Stimulated activated CD8-positive, alpha-beta memory T cell treated with anti-CD3 and anti-CD28 coated beads, Interleukin-7, amount 100 ng/mL, for 48 hours (primary cell): ENCODE results near the gene PIK3CB.

Experiments
- DNase-seq, 2 donors: peaks; one replicate each; pipeline ENCODE4 v3.0.0-alpha.2; 2020; ENCODE audit warnings: low read depth in 1 of 2; ENCODE audit errors: extremely low read depth in 1 of 2

The PIK3CB gene

GRCh38 chr3:138834596-138835396 lies at the start of gene PIK3CB:
Gene PIK3CB, minus strand, starts transcription at chr3:138834928. Its CDS starts 75,585 bp downstream, at chr3:138759343.
- peak; percentile 71 to 80 for DNase-seq

DNA sequence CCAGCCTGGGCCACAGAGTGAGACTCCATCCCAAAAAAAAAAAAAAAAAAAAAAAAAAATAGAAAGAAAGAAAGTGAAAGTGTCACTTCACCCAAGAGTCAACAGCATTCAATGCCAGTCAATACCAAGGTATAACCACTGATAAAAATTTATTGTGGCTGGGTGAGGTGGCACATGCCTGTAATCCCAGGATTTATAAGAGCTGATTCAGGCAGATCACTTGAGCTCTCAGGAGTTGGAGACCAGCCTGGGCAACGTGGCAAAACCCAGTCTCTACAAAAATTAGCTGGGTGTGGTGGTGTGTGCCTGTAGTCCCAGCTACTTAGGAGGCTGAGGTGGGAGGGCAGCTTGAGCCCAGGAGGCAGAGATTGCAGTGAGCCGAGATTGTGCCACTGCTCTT lies 46.5 kb upstream of the PIK3CB start:
- no peak for DNase-seq

DNA sequence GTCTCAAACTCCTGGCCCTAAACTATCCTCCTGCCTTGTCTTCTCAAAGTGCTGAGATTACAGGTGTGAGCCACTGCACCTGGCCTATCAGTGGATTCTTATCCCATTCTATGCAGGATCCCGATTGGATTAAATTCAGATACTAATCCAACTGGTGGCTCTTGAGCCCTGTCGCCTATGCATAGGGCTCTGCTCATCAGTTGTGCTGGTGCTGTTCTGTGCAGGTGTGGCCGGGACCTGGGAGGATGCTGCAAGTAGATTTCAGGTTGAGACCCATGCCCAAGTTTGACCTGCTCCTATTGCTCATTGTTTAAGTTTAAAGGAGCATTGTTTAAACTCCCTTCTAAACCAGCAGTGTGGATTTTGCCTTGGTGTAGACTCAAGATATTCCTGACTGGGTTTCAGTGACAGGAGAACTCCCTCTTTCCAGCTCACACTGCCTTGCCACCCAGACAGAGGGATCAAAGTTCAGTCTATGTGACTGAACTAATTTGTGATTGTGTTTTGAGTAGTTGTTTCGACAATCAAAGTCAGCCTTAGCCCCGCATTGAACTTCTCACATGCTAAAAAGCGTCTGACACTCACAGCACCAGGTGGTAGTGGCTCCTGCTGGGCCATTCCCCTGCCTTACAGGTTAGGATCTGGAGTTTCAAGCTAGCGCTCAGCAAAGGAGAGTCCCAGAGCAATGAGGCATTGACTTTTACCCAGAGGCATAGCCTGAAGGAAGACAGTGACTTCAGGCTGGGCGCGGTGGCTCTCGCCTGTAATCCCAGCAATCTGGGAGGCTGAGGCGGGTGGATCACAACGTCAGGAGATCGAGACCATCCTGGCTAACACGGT lies 45.0 kb upstream of the PIK3CB start:
- DNase-seq = no peak

GRCh38 chr3:138877226-138877625 lies 42.5 kb upstream of the PIK3CB start:
- no peak for DNase-seq

DNA sequence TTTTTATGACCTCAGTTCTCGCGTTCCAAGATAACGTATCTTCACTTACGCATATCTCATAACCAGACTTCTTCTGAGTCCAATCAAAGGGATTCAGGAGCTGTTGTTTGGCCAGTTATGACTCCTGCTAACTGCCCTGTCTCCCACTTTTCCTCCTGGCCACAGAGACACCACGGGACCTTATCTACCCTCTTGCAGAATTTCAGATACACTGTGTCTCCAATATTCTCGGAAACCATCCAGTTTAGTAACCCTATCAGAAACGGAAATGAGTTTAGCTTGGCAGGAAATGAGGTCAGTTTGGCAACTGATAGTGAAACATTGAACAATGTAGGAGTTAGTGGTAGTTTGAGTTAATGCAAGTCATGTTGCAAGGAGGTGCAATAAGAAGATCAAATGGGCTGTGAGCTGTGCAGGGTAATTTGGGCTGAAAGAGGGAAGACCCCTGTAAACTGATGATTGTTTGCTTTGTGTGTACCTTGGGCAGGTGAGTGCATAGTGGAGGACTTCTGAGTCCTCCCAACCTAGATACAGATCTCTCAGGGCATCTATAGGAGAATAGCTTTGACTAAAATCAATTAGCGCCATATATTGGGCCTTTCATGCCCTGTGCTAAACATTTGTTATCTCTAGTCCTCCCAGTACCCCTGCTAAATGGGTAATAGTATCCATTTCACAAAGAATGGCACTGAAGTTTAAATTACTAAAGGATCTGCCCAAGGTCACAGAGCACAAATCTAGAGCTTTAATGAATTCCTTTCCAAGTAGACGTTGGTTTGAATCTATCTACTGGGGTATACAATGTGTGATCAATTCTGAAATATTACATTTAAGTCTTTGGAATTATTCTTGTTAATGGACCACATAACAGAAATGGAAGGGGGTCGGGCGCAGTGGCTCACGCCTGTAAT lies 41.3 kb upstream of the PIK3CB start:
- DNase-seq = no peak

DNA sequence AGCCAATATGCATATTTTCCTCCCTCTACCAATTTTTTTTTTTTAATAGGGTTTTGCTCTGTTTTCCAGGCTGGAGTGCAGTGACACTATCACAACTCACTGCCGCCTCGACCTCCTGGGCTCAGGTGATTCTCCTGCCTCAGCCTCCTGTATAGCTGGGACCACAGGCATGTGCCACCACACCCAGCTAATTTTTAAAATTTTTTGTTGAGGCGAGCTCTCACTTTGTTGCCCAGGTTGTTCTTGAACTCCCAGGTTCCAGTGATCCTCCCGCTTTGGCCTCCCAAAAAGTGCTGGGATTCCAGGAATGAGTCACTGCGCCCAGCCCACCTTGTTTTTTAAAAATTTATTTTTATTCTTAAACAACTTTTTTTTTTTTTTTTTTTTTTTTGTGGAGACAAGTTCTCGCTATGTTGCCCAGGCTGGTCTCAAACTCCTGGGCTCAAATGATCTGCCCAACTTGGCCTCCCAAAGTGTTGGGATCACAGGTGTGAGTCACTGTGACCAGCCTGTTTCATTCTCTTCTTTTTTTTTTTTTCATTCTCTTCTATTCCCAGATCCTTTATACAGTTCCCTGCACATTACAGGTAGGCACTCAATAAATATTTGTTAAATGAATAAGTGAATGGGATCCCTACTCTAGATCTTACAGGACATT lies 40.5 kb upstream of the PIK3CB start:
- no peak for DNase-seq

DNA sequence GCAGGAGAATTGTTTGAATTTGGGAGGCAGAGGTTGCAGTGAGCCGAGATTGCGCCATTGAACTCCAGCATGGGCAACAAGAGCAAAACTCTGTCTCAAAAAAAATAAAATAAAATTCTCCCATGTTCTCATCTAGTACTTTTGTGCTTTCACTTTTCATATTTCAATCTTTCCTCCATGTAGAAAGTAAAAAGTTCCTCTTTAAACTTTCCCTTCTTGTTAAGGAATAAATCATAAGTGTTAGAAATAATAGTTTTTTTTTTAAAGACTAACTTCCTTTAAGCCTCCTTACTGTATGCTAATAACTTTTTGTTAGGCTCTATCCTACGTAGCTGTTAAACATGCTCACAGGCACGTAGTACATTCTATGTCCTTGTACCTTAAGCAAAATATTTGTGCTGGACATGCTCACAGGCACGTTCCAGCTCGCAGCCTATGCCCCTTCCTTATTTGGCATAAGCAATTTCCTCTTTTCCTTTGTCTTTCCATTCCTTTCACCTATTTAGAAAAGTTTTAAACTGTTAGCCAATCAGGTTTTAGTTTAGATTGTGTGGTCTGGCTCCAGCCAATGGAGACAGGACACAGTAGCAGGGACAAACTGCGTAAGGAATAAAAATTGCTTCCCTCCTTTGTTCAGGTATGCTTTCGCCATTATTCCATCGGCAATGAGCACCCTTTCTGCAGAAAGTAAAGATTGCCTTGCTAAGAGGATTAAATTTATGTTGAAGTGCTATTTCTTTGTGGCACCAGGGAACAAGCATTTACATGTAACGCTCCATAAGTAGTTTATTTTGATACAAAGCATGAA lies 38.9 kb upstream of the PIK3CB start:
- no peak for DNase-seq

- no peak for DNase-seq
Measured at GRCh38 chr3:138872632-138873031, 37.9 kb upstream of the PIK3CB start.

GRCh38 chr3:138867996-138868395 lies 33.3 kb upstream of the PIK3CB start:
- no peak for DNase-seq

GRCh38 chr3:138863776-138864113 lies 29.0 kb upstream of the PIK3CB start:
- DNase-seq = no peak

GRCh38 chr3:138862924-138863775 lies 28.4 kb upstream of the PIK3CB start:
- DNase-seq = no peak

GRCh38 chr3:138862531-138862923 lies 27.8 kb upstream of the PIK3CB start:
- DNase-seq = no peak

GRCh38 chr3:138861798-138862197 lies 27.1 kb upstream of the PIK3CB start:
- DNase-seq = no peak

- no peak for DNase-seq
Measured at GRCh38 chr3:138856799-138857198, 22.1 kb upstream of the PIK3CB start.

DNA sequence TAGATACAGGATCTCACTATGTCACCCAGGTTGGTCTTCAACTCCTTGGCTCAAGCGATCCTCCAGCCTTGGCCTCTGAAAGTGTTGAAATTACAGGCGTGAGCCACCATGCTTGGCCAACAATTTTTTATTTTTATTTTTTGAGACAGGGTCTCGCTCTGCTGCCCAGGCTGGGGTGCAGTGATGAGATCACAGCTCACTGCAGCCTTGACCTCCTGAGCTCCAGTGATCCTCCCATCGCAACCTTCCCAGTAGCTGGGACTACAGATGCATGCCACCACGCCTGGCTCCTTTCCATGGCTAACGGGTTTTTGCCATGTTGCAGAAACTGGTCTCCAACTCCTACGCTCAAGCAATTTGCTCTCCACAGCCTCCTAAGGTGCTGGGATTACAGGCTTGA lies 20.2 kb upstream of the PIK3CB start:
- no peak for DNase-seq

DNA sequence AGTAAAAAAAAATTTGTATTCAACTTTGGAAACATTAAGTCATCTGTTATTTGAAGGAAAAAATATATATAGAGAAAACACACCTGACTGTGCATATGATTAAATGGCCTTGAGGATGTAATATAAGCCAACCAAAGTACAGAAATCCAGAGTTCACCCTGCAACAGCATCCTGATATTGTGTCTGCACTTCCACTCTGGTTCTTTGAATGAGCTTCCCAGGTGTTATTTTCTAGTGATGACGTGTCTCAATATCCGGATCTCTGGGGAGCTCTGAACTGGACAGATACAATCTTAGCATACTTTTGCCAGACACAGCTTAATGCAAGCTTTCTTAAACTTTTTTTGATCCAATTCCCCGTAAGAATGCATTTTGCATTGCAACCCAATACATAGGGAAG lies 19.5 kb upstream of the PIK3CB start:
- no peak for DNase-seq

GRCh38 chr3:138850151-138850550 lies 15.4 kb upstream of the PIK3CB start:
- DNase-seq = no peak

DNA sequence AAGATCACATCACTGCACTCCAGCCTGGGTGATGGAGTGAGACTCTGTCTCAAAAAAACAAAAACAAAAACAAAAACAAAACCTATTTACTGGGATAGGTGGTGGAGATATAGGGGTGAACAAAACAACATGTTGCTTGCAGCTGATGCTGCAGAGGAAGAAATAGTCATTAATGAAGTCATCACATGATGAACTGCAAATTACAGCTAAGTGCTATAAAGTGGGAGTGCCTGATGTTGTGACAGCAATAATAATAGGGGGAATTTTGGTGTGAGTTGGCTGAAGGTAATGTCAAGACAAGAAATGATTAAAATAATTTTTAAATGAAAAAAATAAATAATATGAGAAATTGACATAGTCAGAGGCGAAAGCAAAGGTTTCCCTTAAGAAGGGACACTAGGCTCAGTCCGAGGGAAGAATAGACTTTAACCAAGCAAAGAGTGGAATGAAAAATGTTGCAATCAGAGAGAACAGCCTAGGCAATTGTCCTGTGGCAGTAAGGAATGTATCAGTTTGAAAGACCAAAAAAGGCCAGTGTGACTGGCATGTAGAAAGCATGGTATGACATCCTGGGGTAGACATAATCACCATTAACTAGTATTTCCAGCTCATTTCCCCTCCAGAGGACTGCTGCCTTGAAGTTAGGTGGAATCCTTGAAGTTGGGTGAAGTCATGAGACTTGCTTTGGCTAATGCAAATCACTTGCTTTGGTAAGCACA lies 14.7 kb upstream of the PIK3CB start:
- DNase-seq = no peak
